ENCODE data around the gene USP40. TPM values are rescaled to one million over a fixed set of nuclear protein-coding genes. Genes with fewer than 3 reads are reported as not detected.

Gene USP40
- total and polyA plus RNA-seq, 4 donors, result 16.7 to 80.4 (median 35.7) TPM

DNA sequence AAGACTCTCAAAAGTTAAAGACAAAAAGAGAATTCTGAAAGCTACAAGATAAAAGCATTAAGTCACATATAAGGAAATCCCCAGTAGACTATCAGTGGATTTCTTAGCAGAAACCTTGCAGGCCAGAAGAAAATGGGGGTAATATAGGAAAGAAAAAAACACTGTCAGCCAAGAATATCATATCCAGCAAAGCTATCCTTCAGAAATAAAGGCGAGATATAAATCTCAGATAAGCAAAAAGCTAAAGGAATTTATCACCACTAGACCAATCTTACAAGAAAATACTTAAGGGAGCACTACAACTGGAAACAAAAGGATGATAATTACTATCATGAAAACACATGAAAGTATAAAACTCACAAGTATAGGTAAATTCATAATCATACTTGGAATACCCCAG, 63.1 kb downstream of the USP40 start:
- H3K36me3 ChIP-seq (ENCODE audit: control insufficient read depth in 4 of 4, insufficient read depth in 4 of 4, low read length in 4 of 4), result peaks cover 3 to 26% (median 19%) of the 10 kb centered on the region in 4 donors
- DNase-seq, result no peak

DNA sequence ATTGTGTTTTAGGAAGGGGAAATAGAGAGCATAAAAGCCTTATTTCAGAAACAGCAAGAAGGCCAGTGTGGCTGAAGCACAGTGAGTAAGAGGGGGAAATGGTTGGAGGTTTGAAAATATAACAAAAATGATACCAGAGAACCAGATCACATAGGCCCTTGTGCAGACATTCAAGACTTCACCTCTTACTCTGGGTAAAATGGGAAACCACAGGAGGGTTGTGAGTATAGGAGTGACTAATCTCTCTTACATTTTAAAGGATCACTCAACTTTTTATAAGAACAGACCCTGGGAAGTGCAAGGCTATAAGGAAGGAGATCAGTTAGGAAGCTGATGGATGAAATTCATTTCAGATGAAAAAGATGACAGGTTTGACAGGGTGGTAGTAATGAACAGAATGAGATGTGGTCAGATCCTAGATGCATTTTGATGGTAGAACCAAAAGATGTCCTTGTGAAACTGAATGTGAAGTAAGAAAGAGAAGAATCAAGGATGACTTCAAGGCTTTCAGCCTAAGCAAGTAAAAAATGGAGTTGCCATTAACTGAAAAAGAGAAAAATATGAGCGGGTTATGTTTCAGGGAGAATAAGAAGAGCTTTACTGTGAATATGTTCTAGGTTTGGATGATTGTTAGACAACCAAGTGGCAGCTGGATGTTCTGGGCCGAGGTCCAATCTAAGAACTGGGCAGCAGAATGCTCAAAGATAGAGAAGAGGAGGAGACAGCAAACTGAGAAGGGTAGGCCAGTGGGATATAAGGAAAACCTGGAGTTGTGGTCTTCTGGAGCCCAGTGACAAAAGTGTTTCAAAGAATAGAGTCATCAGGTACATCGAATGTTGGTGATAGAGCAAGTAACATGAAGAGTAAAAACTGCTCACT, 65.1 kb downstream of the USP40 start:
- no peak overlapping the region for H3K9ac ChIP-seq (ENCODE audit: insufficient read depth in 1 of 2, low read length in 2 of 2)
- DNase-seq (no peak), ATAC-seq (ENCODE audit: insufficient read depth, low FRiP score) (no peak)
- TF ChIP-seq, protein P1, sequence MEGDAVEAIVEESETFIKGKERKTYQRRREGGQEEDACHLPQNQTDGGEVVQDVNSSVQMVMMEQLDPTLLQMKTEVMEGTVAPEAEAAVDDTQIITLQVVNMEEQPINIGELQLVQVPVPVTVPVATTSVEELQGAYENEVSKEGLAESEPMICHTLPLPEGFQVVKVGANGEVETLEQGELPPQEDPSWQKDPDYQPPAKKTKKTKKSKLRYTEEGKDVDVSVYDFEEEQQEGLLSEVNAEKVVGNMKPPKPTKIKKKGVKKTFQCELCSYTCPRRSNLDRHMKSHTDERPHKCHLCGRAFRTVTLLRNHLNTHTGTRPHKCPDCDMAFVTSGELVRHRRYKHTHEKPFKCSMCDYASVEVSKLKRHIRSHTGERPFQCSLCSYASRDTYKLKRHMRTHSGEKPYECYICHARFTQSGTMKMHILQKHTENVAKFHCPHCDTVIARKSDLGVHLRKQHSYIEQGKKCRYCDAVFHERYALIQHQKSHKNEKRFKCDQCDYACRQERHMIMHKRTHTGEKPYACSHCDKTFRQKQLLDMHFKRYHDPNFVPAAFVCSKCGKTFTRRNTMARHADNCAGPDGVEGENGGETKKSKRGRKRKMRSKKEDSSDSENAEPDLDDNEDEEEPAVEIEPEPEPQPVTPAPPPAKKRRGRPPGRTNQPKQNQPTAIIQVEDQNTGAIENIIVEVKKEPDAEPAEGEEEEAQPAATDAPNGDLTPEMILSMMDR (IDR thresholded peaks at IDR 0.05; ENCODE audit: control extremely low read depth, extremely low read depth), result no peak
- 94 to 96% methylated on average over 3 of the region's 3 CpGs for WGBS, 2 donors
- no peak overlapping the region for H3K4me3 ChIP-seq
- peaks cover 0 to 3% (median 0%) of the 10 kb centered on the region in 5 donors for H3K4me1 ChIP-seq (ENCODE audit: control insufficient read depth in 5 of 5, insufficient read depth in 5 of 5, low read length in 5 of 5)
- peaks cover 7 to 25% (median 14%) of the 10 kb centered on the region in 4 donors for H3K36me3 ChIP-seq (ENCODE audit: control insufficient read depth in 4 of 4, insufficient read depth in 4 of 4, low read length in 4 of 4)
- H3K27ac ChIP-seq (ENCODE audit: low read depth in 1 of 2, low read length in 1 of 2), result no peak overlapping the region
- H3K27me3 ChIP-seq (ENCODE audit: control insufficient read depth in 3 of 3, insufficient read depth in 3 of 3, low read length in 2 of 3), result no peaks in the 10 kb centered on the region
- H3K9me3 ChIP-seq (ENCODE audit: control insufficient read depth in 4 of 4, insufficient read depth in 3 of 4, low read length in 3 of 4), result peaks cover 0 to 5% (median 3%) of the 10 kb centered on the region in 4 donors

More for the DNA sequence above, 63.1 kb downstream of the USP40 start:
- no peak overlapping the region for H3K9ac ChIP-seq (ENCODE audit: insufficient read depth in 1 of 2, low read length in 2 of 2)
- no peaks in the 10 kb centered on the region for H3K27me3 ChIP-seq (ENCODE audit: control insufficient read depth in 3 of 3, insufficient read depth in 3 of 3, low read length in 2 of 3)
- no peak overlapping the region for H3K4me3 ChIP-seq
- peaks cover 0 to 3% (median 0%) of the 10 kb centered on the region in 5 donors for H3K4me1 ChIP-seq (ENCODE audit: control insufficient read depth in 5 of 5, insufficient read depth in 5 of 5, low read length in 5 of 5)
- TF ChIP-seq, protein P1 (IDR thresholded peaks at IDR 0.05; ENCODE audit: control extremely low read depth, extremely low read depth), result no peak
- H3K9me3 ChIP-seq (ENCODE audit: control insufficient read depth in 4 of 4, insufficient read depth in 3 of 4, low read length in 3 of 4), result peaks cover 0 to 5% (median 3%) of the 10 kb centered on the region in 4 donors
- WGBS, 2 donors, result 96 to 97% methylated on average over 1 of the region's 1 CpG
- no peak overlapping the region for H3K27ac ChIP-seq (ENCODE audit: low read depth in 1 of 2, low read length in 1 of 2)
- ATAC-seq (ENCODE audit: insufficient read depth, low FRiP score), result no peak

DNA sequence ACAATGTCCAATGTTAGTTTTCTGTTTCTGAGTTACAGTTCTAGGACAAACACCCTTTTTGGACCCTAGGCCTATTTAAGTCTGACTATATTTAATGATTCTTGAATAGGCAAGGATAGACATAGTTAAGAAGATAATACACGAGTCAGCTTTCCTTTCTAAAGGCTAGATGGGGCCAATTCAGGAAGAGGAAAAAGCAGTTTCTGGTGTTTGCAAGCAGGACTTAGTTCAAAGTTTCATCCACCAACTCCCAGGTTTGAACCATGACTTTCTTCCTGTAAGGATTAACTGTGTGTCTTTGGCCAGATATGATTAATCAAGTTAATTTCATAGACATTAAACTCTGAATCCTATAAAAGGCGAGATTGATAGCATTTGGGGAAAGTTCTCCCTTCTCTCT, 66.7 kb downstream of the USP40 start:
- ATAC-seq (ENCODE audit: insufficient read depth, low FRiP score) (no peak), DNase-seq (no peak)
- H3K9me3 ChIP-seq (ENCODE audit: control insufficient read depth in 4 of 4, insufficient read depth in 3 of 4, low read length in 3 of 4), result peaks cover 0 to 5% (median 3%) of the 10 kb centered on the region in 4 donors
- peaks cover 0 to 3% (median 0%) of the 10 kb centered on the region in 5 donors for H3K4me1 ChIP-seq (ENCODE audit: control insufficient read depth in 5 of 5, insufficient read depth in 5 of 5, low read length in 5 of 5)
- H3K27me3 ChIP-seq (ENCODE audit: control insufficient read depth in 3 of 3, insufficient read depth in 3 of 3, low read length in 2 of 3), result no peaks in the 10 kb centered on the region
- 77 to 80% methylated on average over 2 of the region's 2 CpGs for WGBS, 2 donors
- TF ChIP-seq, protein P1 (IDR thresholded peaks at IDR 0.05; ENCODE audit: control extremely low read depth, extremely low read depth), result no peak
- H3K9ac ChIP-seq (ENCODE audit: insufficient read depth in 1 of 2, low read length in 2 of 2), result no peak overlapping the region
- no peak overlapping the region for H3K27ac ChIP-seq (ENCODE audit: low read depth in 1 of 2, low read length in 1 of 2)
- no peak overlapping the region for H3K4me3 ChIP-seq
- peaks cover 7 to 19% (median 14%) of the 10 kb centered on the region in 4 donors for H3K36me3 ChIP-seq (ENCODE audit: control insufficient read depth in 4 of 4, insufficient read depth in 4 of 4, low read length in 4 of 4)

Data from lung (tissue), 12 donors.